Chondrocyte (in vitro differentiated cells): ENCODE data around the gene RIMBP2. TPM values are rescaled to one million over a fixed set of nuclear protein-coding genes. Genes with fewer than 3 reads are reported as not detected.

Source experiments
- DNase-seq: peaks from one replicate; pipeline ENCODE4 v3.0.0; 2021; ENCODE audit warnings: mixed read lengths, low spot score
- H3K27ac Mint-ChIP-seq: one replicate; pipeline ENCODE4 v1.8.0; 2021; ENCODE audit warnings: mild to moderate bottlenecking, moderate library complexity, mixed read lengths; ENCODE audit not compliant: unreplicated experiment
- H3K27me3 Mint-ChIP-seq: 2 replicates; pipeline ENCODE4 v1.8.0; 2021; ENCODE audit warnings: low read depth, mixed read lengths
- H3K36me3 Mint-ChIP-seq: 2 replicates; pipeline ENCODE4 v1.8.0; 2021; ENCODE audit warnings: low read depth, mixed read lengths
- H3K4me1 Mint-ChIP-seq: 2 replicates; pipeline ENCODE4 v1.8.0; 2021; ENCODE audit warnings: low read depth, mild to moderate bottlenecking, mixed read lengths
- H3K4me3 Mint-ChIP-seq: one replicate; pipeline ENCODE4 v1.8.0; 2021; ENCODE audit warnings: mild to moderate bottlenecking, moderate library complexity, mixed read lengths; ENCODE audit not compliant: unreplicated experiment
- H3K9me3 Mint-ChIP-seq: 2 replicates; pipeline ENCODE4 v1.8.0; 2021; ENCODE audit warnings: low read depth, mixed read lengths
- total RNA-seq: library from RNA; stranded (reverse); gene quantifications from 3 replicates; pipeline ENCODE4 v1.2.1, GENCODE V29; 2021
- TF ChIP-seq, protein P1 (sequence below): fragments of 200-600 bp; sonication (generic); IDR thresholded peaks from 2 replicates; pipeline ENCODE4 v1.5.0; 2021; ENCODE audit warnings: antibody characterized with exemption, mild to moderate bottlenecking, moderate library complexity

The RIMBP2 gene
- total RNA-seq, 1 donor from 2014 or later: 0.30 TPM

GRCh38 chr12:130555221-130555620 lies 160.9 kb downstream of the RIMBP2 start:
- Mint-ChIP-seq H3K27ac (no peak overlapping the region), H3K27me3 (no peaks in the 10 kb centered on the region), H3K36me3 (no peaks in the 10 kb centered on the region), H3K4me1 (no peaks in the 10 kb centered on the region), H3K4me3 (no peak overlapping the region), H3K9me3 (peaks cover 9% of the 10 kb centered on the region)
- DNase-seq: no peak
- TF ChIP-seq, protein P1, sequence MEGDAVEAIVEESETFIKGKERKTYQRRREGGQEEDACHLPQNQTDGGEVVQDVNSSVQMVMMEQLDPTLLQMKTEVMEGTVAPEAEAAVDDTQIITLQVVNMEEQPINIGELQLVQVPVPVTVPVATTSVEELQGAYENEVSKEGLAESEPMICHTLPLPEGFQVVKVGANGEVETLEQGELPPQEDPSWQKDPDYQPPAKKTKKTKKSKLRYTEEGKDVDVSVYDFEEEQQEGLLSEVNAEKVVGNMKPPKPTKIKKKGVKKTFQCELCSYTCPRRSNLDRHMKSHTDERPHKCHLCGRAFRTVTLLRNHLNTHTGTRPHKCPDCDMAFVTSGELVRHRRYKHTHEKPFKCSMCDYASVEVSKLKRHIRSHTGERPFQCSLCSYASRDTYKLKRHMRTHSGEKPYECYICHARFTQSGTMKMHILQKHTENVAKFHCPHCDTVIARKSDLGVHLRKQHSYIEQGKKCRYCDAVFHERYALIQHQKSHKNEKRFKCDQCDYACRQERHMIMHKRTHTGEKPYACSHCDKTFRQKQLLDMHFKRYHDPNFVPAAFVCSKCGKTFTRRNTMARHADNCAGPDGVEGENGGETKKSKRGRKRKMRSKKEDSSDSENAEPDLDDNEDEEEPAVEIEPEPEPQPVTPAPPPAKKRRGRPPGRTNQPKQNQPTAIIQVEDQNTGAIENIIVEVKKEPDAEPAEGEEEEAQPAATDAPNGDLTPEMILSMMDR: no peak

DNA sequence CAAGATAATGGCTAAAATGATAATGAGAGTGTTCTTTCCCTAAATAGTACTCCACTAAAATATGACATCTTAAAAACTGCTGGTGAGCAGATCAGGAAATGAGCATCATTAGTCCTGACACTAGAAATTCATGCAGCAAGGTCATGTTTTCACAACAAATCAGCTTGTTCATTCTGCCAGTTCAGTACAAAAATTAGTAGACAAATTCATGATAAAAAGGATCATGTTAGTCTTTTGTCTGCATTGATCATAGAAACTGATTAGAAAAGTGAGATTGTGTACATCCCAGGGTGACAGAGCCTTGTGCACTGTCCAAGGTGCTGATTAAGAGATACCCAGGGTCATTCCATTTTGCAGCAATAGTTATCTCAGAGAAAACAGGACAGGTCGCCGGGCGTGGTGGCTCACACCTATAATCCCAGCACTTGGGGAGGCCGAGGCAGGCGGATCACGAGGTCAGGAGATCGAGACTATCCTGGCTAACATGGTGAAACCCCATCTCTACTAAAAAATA lies 163.6 kb downstream of the RIMBP2 start:
- Mint-ChIP-seq H3K4me3 (no peak overlapping the region), H3K27ac (no peak overlapping the region), H3K36me3 (no peaks in the 10 kb centered on the region), H3K27me3 (no peaks in the 10 kb centered on the region), H3K4me1 (no peaks in the 10 kb centered on the region), H3K9me3 (peaks cover 23% of the 10 kb centered on the region)
- no peak for DNase-seq
- TF ChIP-seq, protein P1: no peak

DNA sequence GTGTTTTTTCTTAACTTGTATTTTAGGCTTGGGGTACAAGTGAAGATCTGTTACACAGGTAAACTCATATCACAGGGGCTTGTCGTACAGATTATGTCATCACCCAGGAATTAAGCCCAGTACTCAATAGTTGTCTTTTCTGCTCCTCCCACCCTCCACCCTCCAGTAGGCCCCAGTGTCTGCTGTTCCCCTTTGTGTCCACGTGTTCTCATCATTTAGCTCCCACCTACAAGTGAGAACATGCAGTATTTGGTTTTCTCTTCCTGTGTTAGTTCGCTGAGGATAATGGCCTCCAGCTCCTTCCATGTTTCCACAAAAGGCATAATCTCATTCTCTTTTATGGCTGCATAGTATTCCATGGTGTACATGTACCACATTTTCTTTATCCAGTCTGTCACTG lies 166.7 kb downstream of the RIMBP2 start:
- no peaks in the 10 kb centered on the region for H3K27me3 Mint-ChIP-seq
- peaks cover 23% of the 10 kb centered on the region for H3K9me3 Mint-ChIP-seq
- no peak overlapping the region for H3K4me3 Mint-ChIP-seq
- no peak overlapping the region for H3K27ac Mint-ChIP-seq
- H3K36me3 Mint-ChIP-seq: no peaks in the 10 kb centered on the region
- H3K4me1 Mint-ChIP-seq: no peaks in the 10 kb centered on the region
- DNase-seq: no peak
- TF ChIP-seq, protein P1: no peak

DNA sequence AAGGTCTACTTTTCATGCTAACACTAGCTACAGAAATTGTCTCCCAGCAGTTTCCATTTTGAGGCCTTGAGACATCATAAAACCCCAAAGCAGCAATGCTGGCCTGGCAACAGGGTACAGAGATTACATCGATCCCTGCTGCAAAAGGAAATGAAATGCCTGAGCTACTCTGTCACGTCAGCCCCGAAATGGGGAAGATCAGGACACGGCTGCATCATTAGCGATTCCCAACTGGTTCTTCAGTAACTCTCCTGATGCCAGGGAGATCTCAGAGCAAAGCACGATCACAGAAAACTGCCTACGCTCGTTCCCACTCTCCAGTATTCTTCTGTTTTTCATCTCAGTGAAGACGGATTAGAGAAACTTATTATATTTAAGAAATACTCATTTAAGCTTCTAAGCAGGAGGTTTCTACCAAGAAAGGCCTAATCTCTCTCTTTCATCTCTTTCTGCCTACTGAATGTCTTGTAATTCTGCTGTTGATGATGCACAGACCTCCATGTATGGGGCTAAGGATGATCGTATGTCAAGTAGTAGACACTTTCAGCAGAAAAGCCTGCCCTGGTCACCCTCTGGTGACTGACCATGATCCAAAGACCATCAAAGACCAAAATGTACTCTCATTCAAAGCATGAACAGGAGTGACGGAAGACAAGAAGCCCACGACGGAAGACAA lies 168.5 kb downstream of the RIMBP2 start:
- DNase-seq: no peak
- H3K9me3 Mint-ChIP-seq: peaks cover 27% of the 10 kb centered on the region
- H3K27ac Mint-ChIP-seq: no peak overlapping the region
- TF ChIP-seq, protein P1: no peak
- no peaks in the 10 kb centered on the region for H3K4me1 Mint-ChIP-seq
- H3K27me3 Mint-ChIP-seq: no peaks in the 10 kb centered on the region
- H3K4me3 Mint-ChIP-seq: no peak overlapping the region
- H3K36me3 Mint-ChIP-seq: peaks cover 2% of the 10 kb centered on the region

GRCh38 chr12:130546494-130546893 lies 169.6 kb downstream of the RIMBP2 start:
- Mint-ChIP-seq H3K27ac (no peak overlapping the region), H3K27me3 (no peaks in the 10 kb centered on the region), H3K9me3 (peaks cover 27% of the 10 kb centered on the region), H3K4me3 (no peak overlapping the region), H3K4me1 (no peaks in the 10 kb centered on the region), H3K36me3 (peaks cover 4% of the 10 kb centered on the region)
- TF ChIP-seq, protein P1: no peak
- no peak for DNase-seq
